ENCODE data around the gene PDE4D.

Gene PDE4D

GRCh38 chr5:59873113-59873512 lies 20.4 kb downstream of the PDE4D start:
- TF ChIP-seq TAF1 (IDR thresholded peaks at IDR 0.05; ENCODE audit: borderline replicate concordance, low read depth, low read length) (no peak), POLR2A (IDR thresholded peaks at IDR 0.05; ENCODE audit: low read depth, low read length) (no peak), POLR2AphosphoS5 (IDR thresholded peaks at IDR 0.05; ENCODE audit: low read depth, low read length) (no peak)
- FAIRE-seq (no peak), DNase-seq (ENCODE audit: insufficient read length) (no peak)

- TF ChIP-seq TAF1 (IDR thresholded peaks at IDR 0.05; ENCODE audit: borderline replicate concordance, low read depth, low read length) = no peak
- TF ChIP-seq POLR2A (IDR thresholded peaks at IDR 0.05; ENCODE audit: low read depth, low read length) = no peak
- no peak for TF ChIP-seq POLR2AphosphoS5 (IDR thresholded peaks at IDR 0.05; ENCODE audit: low read depth, low read length)
- no peak for FAIRE-seq
- DNase-seq (ENCODE audit: insufficient read length) = no peak
These were observed 26.9 kb downstream of the PDE4D start for GRCh38 chr5:59866661-59867060.

- no peak for DNase-seq (ENCODE audit: insufficient read length)
- FAIRE-seq = no peak
- no peak for TF ChIP-seq TAF1 (IDR thresholded peaks at IDR 0.05; ENCODE audit: borderline replicate concordance, low read depth, low read length)
- TF ChIP-seq POLR2AphosphoS5 (IDR thresholded peaks at IDR 0.05; ENCODE audit: low read depth, low read length) = no peak
- no peak for TF ChIP-seq POLR2A (IDR thresholded peaks at IDR 0.05; ENCODE audit: low read depth, low read length)
These were observed 28.8 kb downstream of the PDE4D start for GRCh38 chr5:59864718-59865117.

GRCh38 chr5:59863777-59864176 lies 29.7 kb downstream of the PDE4D start:
- no peak for TF ChIP-seq POLR2A (IDR thresholded peaks at IDR 0.05; ENCODE audit: low read depth, low read length)
- no peak for TF ChIP-seq TAF1 (IDR thresholded peaks at IDR 0.05; ENCODE audit: borderline replicate concordance, low read depth, low read length)
- TF ChIP-seq POLR2AphosphoS5 (IDR thresholded peaks at IDR 0.05; ENCODE audit: low read depth, low read length) = no peak
- no peak for FAIRE-seq

GRCh38 chr5:59856358-59856757 lies 37.2 kb downstream of the PDE4D start:
- no peak for TF ChIP-seq POLR2A (IDR thresholded peaks at IDR 0.05; ENCODE audit: low read depth, low read length)
- TF ChIP-seq POLR2AphosphoS5 (IDR thresholded peaks at IDR 0.05; ENCODE audit: low read depth, low read length) = no peak
- TF ChIP-seq TAF1 (IDR thresholded peaks at IDR 0.05; ENCODE audit: borderline replicate concordance, low read depth, low read length) = no peak
- no peak for FAIRE-seq

More at GRCh38 chr5:59863777-59864176, 29.7 kb downstream of the PDE4D start:
- no peak for DNase-seq (ENCODE audit: insufficient read length)

GRCh38 chr5:59850766-59851165 lies 42.8 kb downstream of the PDE4D start:
- no peak for DNase-seq (ENCODE audit: insufficient read length)
- FAIRE-seq = no peak

More at GRCh38 chr5:59856358-59856757, 37.2 kb downstream of the PDE4D start:
- DNase-seq (ENCODE audit: insufficient read length) = no peak

GRCh38 chr5:59847586-59847985 lies 45.9 kb downstream of the PDE4D start:
- FAIRE-seq (no peak), DNase-seq (ENCODE audit: insufficient read length) (no peak)
- no peak for TF ChIP-seq TAF1 (IDR thresholded peaks at IDR 0.05; ENCODE audit: borderline replicate concordance, low read depth, low read length)
- no peak for TF ChIP-seq POLR2A (IDR thresholded peaks at IDR 0.05; ENCODE audit: low read depth, low read length)
- no peak for TF ChIP-seq POLR2AphosphoS5 (IDR thresholded peaks at IDR 0.05; ENCODE audit: low read depth, low read length)

More at GRCh38 chr5:59850766-59851165, 42.8 kb downstream of the PDE4D start:
- TF ChIP-seq POLR2AphosphoS5 (IDR thresholded peaks at IDR 0.05; ENCODE audit: low read depth, low read length) (no peak), POLR2A (IDR thresholded peaks at IDR 0.05; ENCODE audit: low read depth, low read length) (no peak), TAF1 (IDR thresholded peaks at IDR 0.05; ENCODE audit: borderline replicate concordance, low read depth, low read length) (no peak)

GRCh38 chr5:59845730-59846129 lies 47.8 kb downstream of the PDE4D start:
- no peak for TF ChIP-seq POLR2A (IDR thresholded peaks at IDR 0.05; ENCODE audit: low read depth, low read length)
- TF ChIP-seq TAF1 (IDR thresholded peaks at IDR 0.05; ENCODE audit: borderline replicate concordance, low read depth, low read length) = no peak
- TF ChIP-seq POLR2AphosphoS5 (IDR thresholded peaks at IDR 0.05; ENCODE audit: low read depth, low read length) = no peak
- DNase-seq (ENCODE audit: insufficient read length) (no peak), FAIRE-seq (no peak)

DNA sequence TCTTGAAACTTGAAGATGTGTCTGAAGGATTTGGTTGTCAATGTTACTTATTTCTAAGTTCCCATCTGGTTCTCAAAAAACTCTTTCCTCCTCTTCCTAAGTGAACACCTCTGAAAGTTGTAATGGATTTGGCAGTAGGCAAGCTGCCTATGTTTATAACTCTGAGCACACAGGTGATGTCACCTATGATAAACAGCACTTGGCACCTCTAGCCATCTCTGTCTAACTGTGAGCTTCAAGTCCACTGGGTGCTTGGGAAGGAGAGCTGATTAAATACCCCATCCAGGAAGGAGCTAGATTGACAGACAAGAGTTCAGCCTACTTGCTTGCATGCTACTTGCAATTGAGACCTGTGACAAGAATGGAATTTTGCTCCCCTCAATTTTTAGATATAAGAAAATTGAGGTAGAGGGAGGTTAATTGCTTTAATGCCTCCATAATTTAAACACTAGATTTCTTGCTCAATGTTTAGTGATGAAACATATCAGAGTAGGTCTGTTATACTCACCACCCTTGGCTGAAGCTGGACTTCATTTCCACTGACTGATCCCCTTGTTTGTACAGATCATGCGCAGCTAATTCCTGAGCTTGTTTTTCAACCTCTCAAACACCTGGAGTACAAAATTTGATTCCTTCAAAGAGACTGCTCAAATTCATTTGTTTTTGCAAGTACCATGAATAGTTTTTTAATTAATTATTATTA lies 49.9 kb downstream of the PDE4D start:
- DNase-seq (ENCODE audit: insufficient read length) = no peak
- TF ChIP-seq TAF1 (IDR thresholded peaks at IDR 0.05; ENCODE audit: borderline replicate concordance, low read depth, low read length) (no peak), POLR2A (IDR thresholded peaks at IDR 0.05; ENCODE audit: low read depth, low read length) (no peak), POLR2AphosphoS5 (IDR thresholded peaks at IDR 0.05; ENCODE audit: low read depth, low read length) (no peak)
- no peak for FAIRE-seq

- DNase-seq (ENCODE audit: insufficient read length) (no peak), FAIRE-seq (no peak)
- TF ChIP-seq POLR2A (IDR thresholded peaks at IDR 0.05; ENCODE audit: low read depth, low read length) (no peak), TAF1 (IDR thresholded peaks at IDR 0.05; ENCODE audit: borderline replicate concordance, low read depth, low read length) (no peak), POLR2AphosphoS5 (IDR thresholded peaks at IDR 0.05; ENCODE audit: low read depth, low read length) (no peak)
These were observed 50.5 kb downstream of the PDE4D start for GRCh38 chr5:59842999-59843398.

DNA sequence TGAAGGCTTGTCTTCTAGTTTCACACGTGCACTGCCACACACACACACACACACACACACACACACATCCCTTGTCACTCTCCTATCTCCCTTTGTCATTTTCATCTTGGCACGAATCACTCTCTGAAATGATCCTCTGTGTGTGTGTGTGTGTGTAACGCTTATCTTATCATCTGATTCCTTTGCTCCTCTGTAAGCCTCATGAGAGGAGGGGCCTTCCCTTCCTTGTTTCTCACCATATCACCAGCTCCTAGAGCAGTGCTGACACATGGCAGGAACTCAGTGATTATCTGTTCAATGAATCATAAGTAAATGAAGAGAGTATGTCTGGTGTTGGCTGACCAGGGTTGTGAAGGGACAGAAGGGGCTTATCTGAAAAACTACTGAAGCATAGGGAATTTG lies 53.3 kb downstream of the PDE4D start:
- no peak for DNase-seq (ENCODE audit: insufficient read length)
- FAIRE-seq = no peak
- TF ChIP-seq TAF1 (IDR thresholded peaks at IDR 0.05; ENCODE audit: borderline replicate concordance, low read depth, low read length) = no peak
- no peak for TF ChIP-seq POLR2A (IDR thresholded peaks at IDR 0.05; ENCODE audit: low read depth, low read length)
- TF ChIP-seq POLR2AphosphoS5 (IDR thresholded peaks at IDR 0.05; ENCODE audit: low read depth, low read length) = no peak

GRCh38 chr5:59838989-59839388 lies 54.5 kb downstream of the PDE4D start:
- FAIRE-seq = no peak
- TF ChIP-seq POLR2AphosphoS5 (IDR thresholded peaks at IDR 0.05; ENCODE audit: low read depth, low read length) (no peak), POLR2A (IDR thresholded peaks at IDR 0.05; ENCODE audit: low read depth, low read length) (no peak), TAF1 (IDR thresholded peaks at IDR 0.05; ENCODE audit: borderline replicate concordance, low read depth, low read length) (no peak)
- no peak for DNase-seq (ENCODE audit: insufficient read length)
